HCT116 (cell line): ENCODE measurements around the gene INO80. TPM values are rescaled to one million over a fixed set of nuclear protein-coding genes. Genes with fewer than 3 reads are reported as not detected.

Experiments used
- ATAC-seq: fragments of 200-7000 bp; cut with Tn5 transposase; 2 replicates; pipeline ENCODE4 v1.9.1; 2020; ENCODE audit warnings: mild to moderate bottlenecking, moderate library complexity
- BruUV-seq: library from RNA; stranded (reverse); fragments of 400-500 nt; replicated peaks from 2 replicates; lab custom pipeline; 2021; lab: Mats Ljungman, UMichigan
- CTCF ChIA-PET: fragments of 300-600 bp; sonication (Branson Sonifier 250); formaldehyde crosslinking; loops from one replicate; lab custom pipeline; 2021; ENCODE audit warnings: antibody characterized with exemption; lab: Charles Lee
- POLR2A ChIA-PET: fragments of 300-600, 350-600 bp; sonication (Branson Sonifier 250); formaldehyde crosslinking; loops from one replicate; lab custom pipeline; 2021; ENCODE audit warnings: antibody characterized with exemption; lab: Charles Lee
- RAD21 ChIA-PET, 2 experiments: fragments of 300-600 bp; sonication (Branson Sonifier 250); formaldehyde crosslinking; loops; one replicate each; lab custom pipeline; 2023; ENCODE audit warnings: low total read pairs in 2 of 2; ENCODE audit not compliant: uncharacterized antibody in 2 of 2, unreplicated experiment in 2 of 2, low non-redundant PET in 1 of 2; lab: Charles Lee
- DNase-seq: peaks from one replicate; pipeline ENCODE4 v3.0.0-alpha.2; 2010; ENCODE audit warnings: low read depth, low spot score
- H2AFZ ChIP-seq: fragments of 200-600 bp; shearing (Covaris generic), sonication (generic); 2 replicates; pipeline ENCODE4 v1.6.1; 2017; ENCODE audit warnings: low read depth, mixed run types, mixed read lengths, antibody characterized with exemption, low read length; ENCODE audit not compliant: poor library complexity, severe bottlenecking
- H3K27ac ChIP-seq: 2 replicates; pipeline ENCODE4 v1.5.1; 2012; ENCODE audit warnings: low read depth, low read length
- H3K27me3 ChIP-seq: fragments of 200-600 bp; sonication (generic); 2 replicates; pipeline ENCODE4 v1.6.1; 2016; ENCODE audit warnings: mixed run types, low read length, mixed read lengths; ENCODE audit not compliant: insufficient read depth
- H3K36me3 ChIP-seq, 2 experiments: fragments of 200-500 bp in 1 of 2; fragments of 200-600 bp in 1 of 2; sonication (Bioruptor generic) in 1 of 2; sonication (generic) in 1 of 2; 2 replicates each; pipeline versions ENCODE4 v1.5.1 to v1.6.1; 2014 to 2016; ENCODE audit warnings: low read length in 2 of 2, inconsistent platforms in 1 of 2, mixed read lengths in 1 of 2, mixed run types in 1 of 2; ENCODE audit not compliant: insufficient read depth in 2 of 2, control insufficient read depth in 1 of 2
- H3K4me1 ChIP-seq, 2 experiments: fragments of 200-600 bp in 1 of 2; sonication (generic) in 1 of 2; 2 replicates each; pipeline versions ENCODE4 v1.5.1 to v1.6.1; 2012 to 2017; ENCODE audit warnings: low read length in 2 of 2, inconsistent platforms in 1 of 2, mild to moderate bottlenecking in 1 of 2, mixed read lengths in 1 of 2, mixed run types in 1 of 2, moderate library complexity in 1 of 2; ENCODE audit not compliant: insufficient read depth in 2 of 2, control insufficient read depth in 1 of 2
- H3K4me2 ChIP-seq: fragments of 200-600 bp; sonication (generic); 2 replicates; pipeline ENCODE4 v1.6.1; 2017; ENCODE audit warnings: mixed run types, low read length, mixed read lengths
- H3K4me3 ChIP-seq, 2 experiments: fragments of 200-600 bp in 1 of 2; sonication (generic) in 1 of 2; replicated peaks in 1 of 2; 2 replicates each; pipeline ENCODE4 v1.5.1; 2011 to 2016; ENCODE audit warnings: low read length in 2 of 2, control low read depth in 1 of 2, low read depth in 1 of 2, mild to moderate bottlenecking in 1 of 2, mixed read lengths in 1 of 2, mixed run types in 1 of 2
- H3K79me2 ChIP-seq: fragments of 200-600 bp; sonication (generic); 2 replicates; pipeline ENCODE4 v1.6.1; 2017; ENCODE audit warnings: mild to moderate bottlenecking, mixed run types, low read length, moderate library complexity, mixed read lengths; ENCODE audit not compliant: insufficient read depth
- H3K9ac ChIP-seq: fragments of 200-600 bp; sonication (generic); 2 replicates; pipeline ENCODE4 v1.6.1; 2016; ENCODE audit warnings: low read length, mixed read lengths
- H3K9me2 ChIP-seq: fragments of 200-600 bp; sonication (generic), shearing (Covaris generic); 2 replicates; pipeline ENCODE4 v1.6.1; 2017; ENCODE audit warnings: mixed run types, mild to moderate bottlenecking, moderate library complexity; ENCODE audit not compliant: insufficient read depth
- H3K9me3 ChIP-seq, 2 experiments: fragments of 200-500 bp in 1 of 2; fragments of 200-600 bp in 1 of 2; sonication (Bioruptor generic) in 1 of 2; sonication (generic) in 1 of 2; 2 replicates each; pipeline ENCODE4 v1.6.1; 2014 to 2017; ENCODE audit warnings: low read length in 2 of 2, mixed read lengths in 2 of 2, inconsistent platforms in 1 of 2, low read depth in 1 of 2, mild to moderate bottlenecking in 1 of 2, mixed run types in 1 of 2, moderate library complexity in 1 of 2; ENCODE audit not compliant: control insufficient read depth in 1 of 2, insufficient read depth in 1 of 2
- H4K20me1 ChIP-seq: fragments of 200-600 bp; sonication (generic), shearing (Covaris generic); 2 replicates; pipeline ENCODE4 v1.6.1; 2017; ENCODE audit warnings: mixed run types, mild to moderate bottlenecking, moderate library complexity; ENCODE audit not compliant: insufficient read depth
- CEBPB ChIP-seq: IDR thresholded peaks from 2 replicates; pipeline ENCODE4 v1.6.1; 2012; ENCODE audit warnings: low read depth
- EGR1 ChIP-seq: IDR thresholded peaks from 2 replicates; pipeline ENCODE4 v1.6.1; 2012; ENCODE audit warnings: low read depth
- EZH2 ChIP-seq: fragments of 200-600 bp; sonication (generic); IDR thresholded peaks from 2 replicates; pipeline ENCODE4 v1.6.1; 2017; ENCODE audit warnings: antibody characterized with exemption, mixed run types
- POLR2A ChIP-seq: IDR thresholded peaks from 2 replicates; pipeline ENCODE4 v1.7.0; 2011; ENCODE audit warnings: borderline replicate concordance; ENCODE audit not compliant: insufficient read depth, insufficient read length; ENCODE audit errors: extremely low read depth
- RAD21 ChIP-seq: IDR thresholded peaks from 2 replicates; pipeline ENCODE4 v1.6.1; 2012; ENCODE audit warnings: low read depth, mild to moderate bottlenecking
- SP1 ChIP-seq: IDR thresholded peaks from 2 replicates; pipeline ENCODE4 v1.6.1; 2012; ENCODE audit warnings: low read depth
- SRF ChIP-seq: IDR thresholded peaks from 2 replicates; pipeline ENCODE4 v1.6.1; 2012; ENCODE audit warnings: low read depth
- intact Hi-C: fragments of 100-400 bp; cut with micrococcal nuclease; formaldehyde crosslinking; loops from 2 replicates; pipeline ENCODE4 v1.10.0; 2022
- total RNA-seq: library from RNA; stranded (reverse); gene quantifications from one replicate; pipeline ENCODE4 v1.2.1, GENCODE V29; 2021; ENCODE audit not compliant: unreplicated experiment
- TF ChIP-seq, protein P1 (sequence below), 3 experiments: fragments of 200-600 bp in 1 of 3; sonication (generic) in 1 of 3; IDR thresholded peaks in 2 of 3; conservative IDR thresholded peaks in 1 of 3; 2 replicates each; pipeline ENCODE4 v1.5.1; 2012 to 2017; ENCODE audit warnings: low read depth in 2 of 3, low read length in 2 of 3, antibody characterized with exemption in 1 of 3, borderline replicate concordance in 1 of 3, control low read depth in 1 of 3, mild to moderate bottlenecking in 1 of 3, mixed read lengths in 1 of 3, mixed run types in 1 of 3, moderate library complexity in 1 of 3; ENCODE audit not compliant: insufficient read depth in 1 of 3
- TF ChIP-seq, protein P2 (sequence below): IDR thresholded peaks from 2 replicates; pipeline ENCODE4 v1.6.1; 2011; ENCODE audit warnings: mild to moderate bottlenecking, low read length, moderate library complexity; ENCODE audit not compliant: insufficient replicate concordance; ENCODE audit errors: extremely low read depth
- TF ChIP-seq, protein P3 (sequence below): IDR thresholded peaks from 2 replicates; pipeline ENCODE4 v1.6.1; 2012; ENCODE audit warnings: low read depth
- TF ChIP-seq, protein P4 (sequence below): IDR thresholded peaks from 2 replicates; pipeline ENCODE4 v1.6.1; 2012

The INO80 gene
- total RNA-seq, 1 experiment from 2014 or later, result 28.2 TPM

DNA sequence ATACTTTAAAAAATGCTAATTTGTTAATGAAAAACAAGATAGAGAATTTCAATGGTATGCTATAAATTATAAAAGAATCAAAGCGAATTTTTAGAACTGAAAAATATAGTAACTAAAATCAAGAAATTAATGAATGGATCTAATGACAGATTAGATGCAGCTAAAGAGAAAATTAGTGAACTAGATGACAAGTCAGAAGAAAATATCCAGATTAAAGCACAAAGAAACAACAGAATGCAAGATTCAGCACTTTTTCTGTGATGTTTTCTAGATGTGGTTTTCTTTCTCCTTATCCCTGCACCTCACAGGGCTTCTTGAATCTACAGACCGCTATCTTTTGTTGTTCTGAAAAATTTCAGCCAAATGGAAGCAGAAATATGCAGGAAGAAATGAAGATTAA, 54.4 kb downstream of the INO80 start:
- no peak overlapping the region for H3K4me3 ChIP-seq
- intact Hi-C loops, result no loop called here
- no peaks in the 10 kb centered on the region for H4K20me1 ChIP-seq
- no peak for DNase-seq
- H3K27ac ChIP-seq, result no peak overlapping the region
- TF ChIP-seq, protein P1, sequence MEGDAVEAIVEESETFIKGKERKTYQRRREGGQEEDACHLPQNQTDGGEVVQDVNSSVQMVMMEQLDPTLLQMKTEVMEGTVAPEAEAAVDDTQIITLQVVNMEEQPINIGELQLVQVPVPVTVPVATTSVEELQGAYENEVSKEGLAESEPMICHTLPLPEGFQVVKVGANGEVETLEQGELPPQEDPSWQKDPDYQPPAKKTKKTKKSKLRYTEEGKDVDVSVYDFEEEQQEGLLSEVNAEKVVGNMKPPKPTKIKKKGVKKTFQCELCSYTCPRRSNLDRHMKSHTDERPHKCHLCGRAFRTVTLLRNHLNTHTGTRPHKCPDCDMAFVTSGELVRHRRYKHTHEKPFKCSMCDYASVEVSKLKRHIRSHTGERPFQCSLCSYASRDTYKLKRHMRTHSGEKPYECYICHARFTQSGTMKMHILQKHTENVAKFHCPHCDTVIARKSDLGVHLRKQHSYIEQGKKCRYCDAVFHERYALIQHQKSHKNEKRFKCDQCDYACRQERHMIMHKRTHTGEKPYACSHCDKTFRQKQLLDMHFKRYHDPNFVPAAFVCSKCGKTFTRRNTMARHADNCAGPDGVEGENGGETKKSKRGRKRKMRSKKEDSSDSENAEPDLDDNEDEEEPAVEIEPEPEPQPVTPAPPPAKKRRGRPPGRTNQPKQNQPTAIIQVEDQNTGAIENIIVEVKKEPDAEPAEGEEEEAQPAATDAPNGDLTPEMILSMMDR (IDR thresholded peaks at IDR 0.05 in 2 of 3, conservative IDR thresholded peaks at IDR 0.05 in 1 of 3; ENCODE audit: borderline replicate concordance in 1 of 3, insufficient read depth in 1 of 3, low read depth in 2 of 3, low read length in 2 of 3), result no peak
- TF ChIP-seq CEBPB, result no peak
- TF ChIP-seq RAD21, result no peak
- TF ChIP-seq, protein P2, sequence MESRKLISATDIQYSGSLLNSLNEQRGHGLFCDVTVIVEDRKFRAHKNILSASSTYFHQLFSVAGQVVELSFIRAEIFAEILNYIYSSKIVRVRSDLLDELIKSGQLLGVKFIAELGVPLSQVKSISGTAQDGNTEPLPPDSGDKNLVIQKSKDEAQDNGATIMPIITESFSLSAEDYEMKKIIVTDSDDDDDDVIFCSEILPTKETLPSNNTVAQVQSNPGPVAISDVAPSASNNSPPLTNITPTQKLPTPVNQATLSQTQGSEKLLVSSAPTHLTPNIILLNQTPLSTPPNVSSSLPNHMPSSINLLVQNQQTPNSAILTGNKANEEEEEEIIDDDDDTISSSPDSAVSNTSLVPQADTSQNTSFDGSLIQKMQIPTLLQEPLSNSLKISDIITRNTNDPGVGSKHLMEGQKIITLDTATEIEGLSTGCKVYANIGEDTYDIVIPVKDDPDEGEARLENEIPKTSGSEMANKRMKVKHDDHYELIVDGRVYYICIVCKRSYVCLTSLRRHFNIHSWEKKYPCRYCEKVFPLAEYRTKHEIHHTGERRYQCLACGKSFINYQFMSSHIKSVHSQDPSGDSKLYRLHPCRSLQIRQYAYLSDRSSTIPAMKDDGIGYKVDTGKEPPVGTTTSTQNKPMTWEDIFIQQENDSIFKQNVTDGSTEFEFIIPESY, result no peak
- no peak for TF ChIP-seq POLR2A
- TF ChIP-seq, protein P3, sequence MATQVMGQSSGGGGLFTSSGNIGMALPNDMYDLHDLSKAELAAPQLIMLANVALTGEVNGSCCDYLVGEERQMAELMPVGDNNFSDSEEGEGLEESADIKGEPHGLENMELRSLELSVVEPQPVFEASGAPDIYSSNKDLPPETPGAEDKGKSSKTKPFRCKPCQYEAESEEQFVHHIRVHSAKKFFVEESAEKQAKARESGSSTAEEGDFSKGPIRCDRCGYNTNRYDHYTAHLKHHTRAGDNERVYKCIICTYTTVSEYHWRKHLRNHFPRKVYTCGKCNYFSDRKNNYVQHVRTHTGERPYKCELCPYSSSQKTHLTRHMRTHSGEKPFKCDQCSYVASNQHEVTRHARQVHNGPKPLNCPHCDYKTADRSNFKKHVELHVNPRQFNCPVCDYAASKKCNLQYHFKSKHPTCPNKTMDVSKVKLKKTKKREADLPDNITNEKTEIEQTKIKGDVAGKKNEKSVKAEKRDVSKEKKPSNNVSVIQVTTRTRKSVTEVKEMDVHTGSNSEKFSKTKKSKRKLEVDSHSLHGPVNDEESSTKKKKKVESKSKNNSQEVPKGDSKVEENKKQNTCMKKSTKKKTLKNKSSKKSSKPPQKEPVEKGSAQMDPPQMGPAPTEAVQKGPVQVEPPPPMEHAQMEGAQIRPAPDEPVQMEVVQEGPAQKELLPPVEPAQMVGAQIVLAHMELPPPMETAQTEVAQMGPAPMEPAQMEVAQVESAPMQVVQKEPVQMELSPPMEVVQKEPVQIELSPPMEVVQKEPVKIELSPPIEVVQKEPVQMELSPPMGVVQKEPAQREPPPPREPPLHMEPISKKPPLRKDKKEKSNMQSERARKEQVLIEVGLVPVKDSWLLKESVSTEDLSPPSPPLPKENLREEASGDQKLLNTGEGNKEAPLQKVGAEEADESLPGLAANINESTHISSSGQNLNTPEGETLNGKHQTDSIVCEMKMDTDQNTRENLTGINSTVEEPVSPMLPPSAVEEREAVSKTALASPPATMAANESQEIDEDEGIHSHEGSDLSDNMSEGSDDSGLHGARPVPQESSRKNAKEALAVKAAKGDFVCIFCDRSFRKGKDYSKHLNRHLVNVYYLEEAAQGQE, result no peak
- TF ChIP-seq SRF, result no peak
- TF ChIP-seq SP1, result no peak
- TF ChIP-seq, protein P4, sequence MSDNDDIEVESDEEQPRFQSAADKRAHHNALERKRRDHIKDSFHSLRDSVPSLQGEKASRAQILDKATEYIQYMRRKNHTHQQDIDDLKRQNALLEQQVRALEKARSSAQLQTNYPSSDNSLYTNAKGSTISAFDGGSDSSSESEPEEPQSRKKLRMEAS, result no peak
- TF ChIP-seq EZH2, result no peak
- TF ChIP-seq EGR1, result no peak
- TF ChIP-seq, all 23 proteins: peak for 0
- H3K9me2 ChIP-seq, result no peaks in the 10 kb centered on the region
- no peaks in the 10 kb centered on the region for H3K4me1 ChIP-seq
- H3K9ac ChIP-seq, result no peak overlapping the region
- ChIA-PET CTCF (no interaction called here), POLR2A (no interaction called here), RAD21 (interaction anchor here in 1 of 2 experiments (0.6 kb wide), 1 partner anchor 16 kb away, joined by 3 read pairs; no protein-coding TSS in a partner anchor)
- no peak overlapping the region for H3K4me2 ChIP-seq
- H2AFZ ChIP-seq, result no peak overlapping the region
- no peak for ATAC-seq
- H3K79me2 ChIP-seq, result peaks cover 7% of the 10 kb centered on the region; the same call in 1 of the 2 replicates
- H3K27me3 ChIP-seq, result no peaks in the 10 kb centered on the region
- peaks cover 3 to 4% of the 10 kb centered on the region in 2 experiments; a peak in 2 of 4 replicates for H3K9me3 ChIP-seq
- peaks cover 40 to 56% of the 10 kb centered on the region in 2 experiments for H3K36me3 ChIP-seq
- no TSS peak for BruUV-seq
